ENCODE measurements around the gene TRPM8.

Gene TRPM8

GRCh38 chr2:233981574-233982420 lies 64.6 kb downstream of the TRPM8 start:
- Histone ChIP-seq H3K9me3 (ENCODE audit: low read depth, low read length) (no peaks in the 10 kb centered on the region), H3K36me3 (ENCODE audit: insufficient read depth, low read length) (peaks cover 6% of the 10 kb centered on the region; the same call in 1 of the 2 replicates), H3K27ac (no peak overlapping the region), H3K9ac (ENCODE audit: insufficient read length) (no peak overlapping the region), H3K4me3 (no peak overlapping the region)
- DNase-seq (ENCODE audit: low read depth, low spot score), result no peak
- TF ChIP-seq EZH2 (IDR thresholded peaks at IDR 0.05), result no peak
- TF ChIP-seq FOXP2 (optimal IDR thresholded peaks at IDR 0.05; ENCODE audit: control extremely low read depth, extremely low read length, insufficient read depth), result no peak

DNA sequence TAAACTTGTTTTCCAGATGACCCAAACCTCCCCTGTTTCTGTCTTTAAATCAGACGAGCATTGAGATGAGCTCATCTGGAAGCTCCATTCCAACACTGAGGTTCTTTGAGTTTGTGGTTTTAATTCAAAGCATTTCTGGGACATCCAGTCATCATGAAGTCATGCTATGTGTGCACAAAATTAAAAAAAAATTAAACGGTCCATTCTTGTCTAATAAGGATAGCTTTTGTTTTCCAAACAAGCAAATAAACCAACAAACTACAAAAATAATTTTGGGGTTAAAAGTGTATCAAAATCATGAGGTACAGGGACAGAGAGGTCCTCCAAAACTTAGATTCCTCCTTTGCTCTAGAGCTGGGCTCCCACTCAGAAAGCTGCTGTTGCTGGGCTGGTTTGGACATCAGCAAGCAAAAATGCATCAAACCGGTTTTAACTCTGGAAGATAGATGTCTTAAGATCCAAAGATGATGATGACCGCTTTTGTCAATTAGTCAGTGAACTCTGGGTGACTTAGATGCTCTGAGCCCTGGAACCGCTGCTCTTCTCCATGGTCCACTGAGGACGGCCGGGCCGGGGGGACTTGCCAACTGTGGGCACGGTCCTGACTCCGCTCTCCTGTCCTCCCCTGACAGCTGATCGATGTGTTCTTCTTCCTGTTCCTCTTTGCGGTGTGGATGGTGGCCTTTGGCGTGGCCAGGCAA lies 65.4 kb downstream of the TRPM8 start:
- no peak for DNase-seq (ENCODE audit: low read depth, low spot score)
- no peak overlapping the region for H3K27ac ChIP-seq
- TF ChIP-seq FOXP2 (optimal IDR thresholded peaks at IDR 0.05; ENCODE audit: control extremely low read depth, extremely low read length, insufficient read depth) (no peak), EZH2 (IDR thresholded peaks at IDR 0.05) (no peak), POLR2AphosphoS5 (IDR thresholded peaks at IDR 0.05; ENCODE audit: borderline replicate concordance, low read depth, low read length) (no peak)
- peaks cover 6% of the 10 kb centered on the region; the same call in 1 of the 2 replicates for H3K36me3 ChIP-seq (ENCODE audit: insufficient read depth, low read length)
- no peak overlapping the region for H3K9ac ChIP-seq (ENCODE audit: insufficient read length)
- H3K9me3 ChIP-seq (ENCODE audit: low read depth, low read length), result no peaks in the 10 kb centered on the region
- H3K4me3 ChIP-seq, result no peak overlapping the region

DNA sequence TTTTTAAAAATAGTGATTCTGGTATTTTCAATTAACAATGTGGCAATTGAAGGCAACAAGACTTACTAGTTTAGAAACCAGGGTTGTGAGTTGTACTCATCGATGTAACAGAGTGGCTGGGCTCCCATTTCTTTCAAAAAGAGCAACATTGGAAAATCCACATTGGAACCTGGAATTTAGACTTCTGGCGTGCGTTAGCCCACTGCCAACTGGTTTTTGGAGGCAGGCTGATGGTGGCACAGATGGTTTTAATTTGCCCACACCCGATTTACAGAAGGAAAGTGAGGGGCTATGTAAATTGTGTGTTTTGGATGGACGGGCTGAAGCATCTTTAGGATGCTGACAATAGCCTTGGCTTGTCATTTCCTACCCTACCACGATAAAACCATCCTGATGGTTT lies 66.3 kb downstream of the TRPM8 start:
- Histone ChIP-seq H3K4me3 (no peak overlapping the region), H3K27ac (no peak overlapping the region), H3K36me3 (ENCODE audit: insufficient read depth, low read length) (peaks cover 6% of the 10 kb centered on the region; the same call in 1 of the 2 replicates), H3K9me3 (ENCODE audit: low read depth, low read length) (no peaks in the 10 kb centered on the region), H3K9ac (ENCODE audit: insufficient read length) (no peak overlapping the region)
- no peak for DNase-seq (ENCODE audit: low read depth, low spot score)
- TF ChIP-seq FOXP2 (optimal IDR thresholded peaks at IDR 0.05; ENCODE audit: control extremely low read depth, extremely low read length, insufficient read depth) (no peak), EZH2 (IDR thresholded peaks at IDR 0.05) (no peak), POLR2AphosphoS5 (IDR thresholded peaks at IDR 0.05; ENCODE audit: borderline replicate concordance, low read depth, low read length) (no peak)

GRCh38 chr2:233988581-233988980 lies 71.4 kb downstream of the TRPM8 start:
- no peak for DNase-seq (ENCODE audit: low read depth, low spot score)
- H3K36me3 ChIP-seq (ENCODE audit: insufficient read depth, low read length), result 0 out of 2 replicates have a peak, but pooled peaks cover 4% of the 10 kb centered on the region

DNA sequence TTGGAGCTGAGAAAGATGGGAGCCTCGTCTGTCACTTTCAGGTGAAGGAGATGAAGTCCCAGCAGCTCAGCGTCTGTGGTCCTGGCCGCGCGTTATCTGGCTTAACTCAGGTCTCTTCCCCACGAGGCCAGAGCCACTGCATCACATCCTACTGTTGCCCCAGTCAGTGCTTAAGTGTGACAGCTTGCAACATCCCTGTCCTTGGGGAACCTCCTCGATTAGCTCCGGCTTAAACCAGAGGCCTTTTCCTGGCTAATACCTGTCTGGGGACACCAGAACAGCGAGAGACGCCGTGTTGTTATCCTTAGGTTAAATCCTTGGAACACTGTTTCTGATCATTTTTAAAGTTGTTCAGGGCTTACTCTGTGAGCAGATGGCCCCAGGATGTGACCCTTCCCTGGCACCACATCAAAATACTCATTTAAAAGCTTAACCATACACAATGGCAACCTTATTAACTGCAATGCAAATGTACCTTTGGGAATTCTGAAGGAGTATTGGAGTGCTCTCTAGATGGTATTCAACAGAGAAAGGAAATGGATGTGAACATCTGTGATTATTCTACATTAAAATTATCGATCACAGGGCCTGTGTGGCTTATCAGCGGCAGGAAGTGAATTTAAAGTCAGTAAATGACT lies 72.2 kb downstream of the TRPM8 start:
- H3K27ac ChIP-seq, result 0 out of 2 replicates have a peak overlapping the region, but pooled peaks have one; percentile 9
- no peak for DNase-seq (ENCODE audit: low read depth, low spot score)
- H3K4me3 ChIP-seq, result no peak overlapping the region
- no peaks in the 10 kb centered on the region for H3K9me3 ChIP-seq (ENCODE audit: low read depth, low read length)
- H3K9ac ChIP-seq (ENCODE audit: insufficient read length), result no peak overlapping the region
- TF ChIP-seq FOXP2 (optimal IDR thresholded peaks at IDR 0.05; ENCODE audit: control extremely low read depth, extremely low read length, insufficient read depth) (no peak), EZH2 (IDR thresholded peaks at IDR 0.05) (no peak), POLR2AphosphoS5 (IDR thresholded peaks at IDR 0.05; ENCODE audit: borderline replicate concordance, low read depth, low read length) (no peak)
- H3K36me3 ChIP-seq (ENCODE audit: insufficient read depth, low read length), result 0 out of 2 replicates have a peak, but pooled peaks cover 4% of the 10 kb centered on the region

More at GRCh38 chr2:233988581-233988980, 71.4 kb downstream of the TRPM8 start:
- H3K4me3 ChIP-seq, result no peak overlapping the region
- H3K27ac ChIP-seq, result no peak overlapping the region
- no peaks in the 10 kb centered on the region for H3K9me3 ChIP-seq (ENCODE audit: low read depth, low read length)
- no peak overlapping the region for H3K9ac ChIP-seq (ENCODE audit: insufficient read length)
- TF ChIP-seq EZH2 (IDR thresholded peaks at IDR 0.05), result no peak

GRCh38 chr2:233990261-233990798 lies 73.2 kb downstream of the TRPM8 start:
- Histone ChIP-seq H3K9me3 (ENCODE audit: low read depth, low read length) (no peaks in the 10 kb centered on the region), H3K9ac (ENCODE audit: insufficient read length) (no peak overlapping the region), H3K36me3 (ENCODE audit: insufficient read depth, low read length) (0 out of 2 replicates have a peak, but pooled peaks cover 4% of the 10 kb centered on the region), H3K27ac (no peak overlapping the region), H3K4me3 (no peak overlapping the region)
- TF ChIP-seq FOXP2 (optimal IDR thresholded peaks at IDR 0.05; ENCODE audit: control extremely low read depth, extremely low read length, insufficient read depth) (no peak), EZH2 (IDR thresholded peaks at IDR 0.05) (no peak), POLR2AphosphoS5 (IDR thresholded peaks at IDR 0.05; ENCODE audit: borderline replicate concordance, low read depth, low read length) (no peak)
- no peak for DNase-seq (ENCODE audit: low read depth, low spot score)

GRCh38 chr2:233991196-233991595 lies 74.0 kb downstream of the TRPM8 start:
- Histone ChIP-seq H3K9ac (ENCODE audit: insufficient read length) (no peak overlapping the region), H3K4me3 (peak overlapping the region; percentile 12; the same call in 1 of the 2 replicates), H3K9me3 (ENCODE audit: low read depth, low read length) (no peaks in the 10 kb centered on the region), H3K36me3 (ENCODE audit: insufficient read depth, low read length) (0 out of 2 replicates have a peak, but pooled peaks cover 4% of the 10 kb centered on the region), H3K27ac (peak overlapping the region; percentile 65)
- TF ChIP-seq POLR2AphosphoS5 (IDR thresholded peaks at IDR 0.05; ENCODE audit: borderline replicate concordance, low read depth, low read length) (no peak), FOXP2 (optimal IDR thresholded peaks at IDR 0.05; ENCODE audit: control extremely low read depth, extremely low read length, insufficient read depth) (no peak), EZH2 (IDR thresholded peaks at IDR 0.05) (no peak)
- DNase-seq (ENCODE audit: low read depth, low spot score), result no peak
